DND-41 (cell line): Measurements from ENCODE around the gene ABHD12B.

Experiments
- CTCF ChIP-seq: IDR thresholded peaks from 2 replicates; pipeline ENCODE4 v1.5.1; 2012; ENCODE audit warnings: borderline replicate concordance, low read length, moderate library complexity, mild to moderate bottlenecking; ENCODE audit not compliant: poor library complexity, severe bottlenecking; ENCODE audit errors: extremely low read depth
- EZH2 ChIP-seq: IDR thresholded peaks from 3 replicates; pipeline ENCODE4 v1.6.1; 2012; ENCODE audit warnings: borderline replicate concordance, low read depth, mild to moderate bottlenecking, moderate library complexity, low read length, inconsistent platforms; ENCODE audit not compliant: severe bottlenecking

GRCh38 chr14:50943261-50943942, 71.5 kb downstream of the ABHD12B start:
- TF ChIP-seq CTCF (no peak), EZH2 (no peak)
